Measurements from ENCODE around the gene DCTPP1.

DCTPP1 gene

DNA sequence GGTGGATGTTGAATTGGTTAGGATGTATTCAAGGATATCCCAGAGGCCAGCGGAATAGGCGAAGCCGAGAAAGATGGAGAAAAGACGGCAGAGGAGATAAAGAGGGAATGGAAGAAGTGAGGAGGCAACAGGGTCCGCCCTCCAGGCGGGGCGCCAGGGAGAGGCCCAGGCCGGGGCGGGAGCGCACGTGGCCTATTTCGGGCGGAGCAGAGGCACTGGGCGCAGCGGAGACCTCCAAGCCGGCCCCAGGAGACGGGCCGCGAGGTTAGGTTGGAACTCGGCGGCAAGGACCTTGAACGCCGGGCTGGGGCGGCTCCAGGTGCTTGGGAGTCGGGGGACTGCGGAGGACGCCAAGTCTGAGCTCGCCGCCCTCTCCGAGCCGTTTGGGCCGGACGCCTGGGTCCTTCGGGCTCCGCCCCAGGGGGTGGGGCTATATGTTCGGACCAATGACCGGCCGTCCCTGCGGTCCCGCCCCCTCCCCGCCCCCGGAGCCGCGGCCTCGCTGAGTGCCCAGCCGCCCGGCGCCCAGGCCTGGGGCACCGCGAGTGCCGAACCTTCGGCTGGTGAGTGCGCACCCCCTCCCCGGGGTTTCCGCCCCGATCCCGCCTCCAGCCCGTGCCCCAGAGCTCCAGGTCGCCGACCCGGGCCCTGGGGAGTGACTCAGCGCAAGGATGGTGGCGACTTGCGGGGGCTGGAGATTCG lies 22.6 kb downstream of the DCTPP1 start, which contains the start of gene ZNF771:
TSS of gene ZNF771 (plus strand) at position 505 of the 702 bp plus-strand sequence. CDS start 448 bp downstream, outside the sequence.
- Histone ChIP-seq H3K4me1 (ENCODE audit: insufficient read depth, poor library complexity, severe bottlenecking) (no peaks in the 10 kb centered on the region), H3K27ac (ENCODE audit: poor library complexity, severe bottlenecking) (peak within 1 kb of the TSS; percentile 41), H3K4me3 (ENCODE audit: severe bottlenecking) (peak within 1 kb of the TSS; percentile 62), H3K36me3 (ENCODE audit: low read depth) (peaks cover 22% of the 10 kb centered on the region), H3K27me3 (ENCODE audit: insufficient read depth, poor library complexity, severe bottlenecking) (no peaks in the 10 kb centered on the region), H3K9me3 (ENCODE audit: severe bottlenecking) (no peaks in the 10 kb centered on the region)
- ATAC-seq (ENCODE audit: low read depth), result peak; percentile 84
- no peak for TF ChIP-seq CTCF (IDR thresholded peaks at IDR 0.05; ENCODE audit: poor library complexity, severe bottlenecking)
- peak; percentile 86 for DNase-seq (ENCODE audit: low spot score)

GRCh38 chr16:30406795-30407101 lies 23.1 kb downstream of the DCTPP1 start:
- no peaks in the 10 kb centered on the region for H3K9me3 ChIP-seq (ENCODE audit: severe bottlenecking)
- H3K27me3 ChIP-seq (ENCODE audit: insufficient read depth, poor library complexity, severe bottlenecking), result no peaks in the 10 kb centered on the region
- no peak for ATAC-seq (ENCODE audit: low read depth)
- H3K36me3 ChIP-seq (ENCODE audit: low read depth), result peaks cover 19% of the 10 kb centered on the region
- no peak for DNase-seq (ENCODE audit: low spot score)
- H3K4me1 ChIP-seq (ENCODE audit: insufficient read depth, poor library complexity, severe bottlenecking), result no peaks in the 10 kb centered on the region
- peak overlapping the region; percentile 41 for H3K27ac ChIP-seq (ENCODE audit: poor library complexity, severe bottlenecking)
- TF ChIP-seq CTCF (IDR thresholded peaks at IDR 0.05; ENCODE audit: poor library complexity, severe bottlenecking), result no peak
- peak overlapping the region; percentile 62 for H3K4me3 ChIP-seq (ENCODE audit: severe bottlenecking)

- no peak for DNase-seq (ENCODE audit: low spot score)
- no peak overlapping the region for H3K27ac ChIP-seq (ENCODE audit: poor library complexity, severe bottlenecking)
- ATAC-seq (ENCODE audit: low read depth), result no peak
- peaks cover 7% of the 10 kb centered on the region for H3K36me3 ChIP-seq (ENCODE audit: low read depth)
- no peaks in the 10 kb centered on the region for H3K27me3 ChIP-seq (ENCODE audit: insufficient read depth, poor library complexity, severe bottlenecking)
- H3K4me3 ChIP-seq (ENCODE audit: severe bottlenecking), result no peak overlapping the region
- TF ChIP-seq CTCF (IDR thresholded peaks at IDR 0.05; ENCODE audit: poor library complexity, severe bottlenecking), result no peak
- H3K4me1 ChIP-seq (ENCODE audit: insufficient read depth, poor library complexity, severe bottlenecking), result no peaks in the 10 kb centered on the region
- H3K9me3 ChIP-seq (ENCODE audit: severe bottlenecking), result no peaks in the 10 kb centered on the region
Observed at GRCh38 chr16:30401768-30402425, 27.9 kb downstream of the DCTPP1 start.

DNA sequence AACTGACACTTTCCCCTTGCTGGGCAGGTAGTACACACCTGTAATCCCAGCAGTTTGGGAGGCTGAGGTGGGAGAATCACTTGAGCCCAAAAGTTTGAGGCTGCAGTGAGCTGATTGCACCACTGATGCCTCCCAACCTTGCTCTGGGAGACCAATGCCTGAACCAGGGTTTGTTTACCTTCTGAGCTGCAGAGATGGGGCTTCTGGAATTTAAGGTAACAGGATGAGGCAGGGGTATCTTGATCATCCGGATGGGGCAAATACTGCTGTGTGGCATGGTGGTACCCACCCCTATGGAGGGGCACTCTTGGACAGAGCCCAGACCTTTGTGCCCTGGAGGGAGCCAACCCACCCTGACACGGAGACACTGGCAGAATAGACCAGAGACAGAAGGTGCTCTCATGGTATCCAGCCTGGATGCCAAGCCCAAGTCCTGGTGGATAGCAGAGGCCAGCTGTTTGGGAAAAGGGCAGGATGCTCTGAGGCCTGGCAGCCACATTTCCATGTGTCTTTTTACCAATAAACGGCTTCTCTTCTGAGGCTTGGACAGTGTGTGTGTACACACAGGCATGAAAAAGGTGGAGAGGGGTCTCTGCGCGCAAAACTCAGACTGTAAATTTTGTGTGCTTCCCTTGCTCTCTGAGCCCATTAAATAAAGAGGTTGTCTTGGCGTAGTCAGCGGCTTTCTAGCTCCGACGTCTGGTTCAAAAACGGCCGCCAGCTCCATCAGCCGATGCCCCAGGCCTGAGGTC lies 30.2 kb downstream of the DCTPP1 start:
- H3K9me3 ChIP-seq (ENCODE audit: severe bottlenecking), result no peaks in the 10 kb centered on the region
- H3K4me1 ChIP-seq (ENCODE audit: insufficient read depth, poor library complexity, severe bottlenecking), result no peaks in the 10 kb centered on the region
- no peak for DNase-seq (ENCODE audit: low spot score)
- H3K27me3 ChIP-seq (ENCODE audit: insufficient read depth, poor library complexity, severe bottlenecking), result no peaks in the 10 kb centered on the region
- TF ChIP-seq CTCF (IDR thresholded peaks at IDR 0.05; ENCODE audit: poor library complexity, severe bottlenecking), result no peak
- H3K4me3 ChIP-seq (ENCODE audit: severe bottlenecking), result peak overlapping the region; percentile 47
- H3K27ac ChIP-seq (ENCODE audit: poor library complexity, severe bottlenecking), result peak overlapping the region; percentile 84
- ATAC-seq (ENCODE audit: low read depth), result no peak
- H3K36me3 ChIP-seq (ENCODE audit: low read depth), result peaks cover 7% of the 10 kb centered on the region

All from RWPE2 (cell line).